Measurements from ENCODE around the gene SERPINB1. TPM values are rescaled to one million over a fixed set of nuclear protein-coding genes. Genes with fewer than 3 reads are reported as not detected.
"Not testable (repeated sequence)": the region's sequence is repeated elsewhere in the genome, so short reads cannot be mapped to it uniquely, and the experiment has no call there.

The SERPINB1 gene
- total and polyA plus RNA-seq, 10 of the 15 experiments (the other 5 are each of a cell fraction or from before 2014, with no cell fraction given): 0.45 to 2.4 (median 0.83) TPM

DNA sequence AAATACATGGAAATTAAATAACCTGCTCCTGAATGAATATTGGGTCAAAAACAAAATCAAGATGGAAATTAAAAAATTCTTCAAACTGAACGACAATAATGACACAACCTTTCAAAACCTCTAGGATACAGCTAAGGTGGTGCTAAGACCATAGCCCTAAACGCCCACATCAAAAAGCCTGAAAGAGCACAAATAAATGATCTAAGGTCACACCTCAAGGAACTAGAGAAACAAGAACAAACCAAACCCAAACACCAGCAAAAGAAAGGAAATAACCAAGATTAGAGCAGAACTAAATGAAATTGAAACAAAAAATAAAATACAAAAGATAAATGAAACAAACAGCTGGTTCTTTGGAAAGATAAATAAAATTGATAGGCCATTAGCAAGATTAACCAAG lies 38.5 kb upstream of the SERPINB1 start:
- H3K9me3 ChIP-seq (replicated peaks; ENCODE audit: control insufficient read depth, insufficient read depth, low read length); H3K27ac ChIP-seq (ENCODE audit: control insufficient read depth, insufficient read depth); ATAC-seq; H3K27me3 ChIP-seq (replicated peaks in 1 of 2; ENCODE audit: control insufficient read depth in 2 of 2, insufficient read depth in 2 of 2, low read length in 1 of 2); H4K20me1 ChIP-seq (ENCODE audit: control insufficient read depth, insufficient read depth); FAIRE-seq; H3K4me3 ChIP-seq; H2AFZ ChIP-seq (ENCODE audit: control insufficient read depth, low read depth, low read length); H3K36me3 ChIP-seq (ENCODE audit: control insufficient read depth in 2 of 2, insufficient read depth in 2 of 2, low read length in 1 of 2); H3K79me2 ChIP-seq (ENCODE audit: control insufficient read depth, insufficient read depth, low read length); in situ Hi-C loops (cut with MboI); H3K9ac ChIP-seq (ENCODE audit: control insufficient read depth, insufficient read depth, low read length); DNase-seq (ENCODE audit: low read depth, low spot score): not testable (repeated sequence)
- 21% methylated on average over 2 of the region's 2 CpGs for WGBS (ENCODE audit: insufficient coverage, insufficient replicate concordance, low lambda C conversion rate, missing lambda C conversion rate)
- peaks cover 19% of the 10 kb centered on the region for H3K4me1 ChIP-seq (ENCODE audit: control insufficient read depth, insufficient read depth, low read length)
- H3K4me2 ChIP-seq (ENCODE audit: control insufficient read depth, insufficient read depth): peak overlapping the region; percentile 23; the same call in 1 of the 2 replicates
- ChIA-PET SMC1A (ENCODE audit: uncharacterized antibody, unreplicated experiment) (interaction anchor here (0.6 to 2.3 kb wide), 7 partner anchors 8 to 849 kb away, joined by 3 to 28 read pairs (median 3); partner anchors contain the start of gene SERPINB1), CTCF (interaction anchor here (0.8 to 2.8 kb wide), 7 partner anchors 11 to 24 kb away, joined by 3 to 17 read pairs (median 8); no protein-coding TSS in a partner anchor), POLR2A (interaction anchor here (1.7 to 2.6 kb wide), 2 partner anchors 23 to 25 kb away, joined by 4 to 8 read pairs; no protein-coding TSS in a partner anchor), RAD21 (ENCODE audit: unreplicated experiment) (interaction anchor here (1.5 to 1.9 kb wide), 2 partner anchors 19 to 31 kb away, joined by 3 to 6 read pairs; no protein-coding TSS in a partner anchor)
- TSS peak; percentile 47 for BruUV-seq (replicated peaks)
- intact Hi-C loops (cut with micrococcal nuclease; ENCODE audit: unreplicated experiment): loop anchor here (2.0 kb wide), 1 partner anchor 17 kb away; no protein-coding TSS in a partner anchor
- TF ChIP-seq HDGF (IDR thresholded peaks at IDR 0.05) (0 out of 2 replicates have a peak, but pooled peaks have one; percentile 38), ATF7 (IDR thresholded peaks at IDR 0.05; ENCODE audit: low read depth) (peak; percentile 67; the same call in 1 of the 2 replicates), MTA2 (IDR thresholded peaks at IDR 0.05; ENCODE audit: low read depth) (0 out of 2 replicates have a peak, but pooled peaks have one; percentile 18), NBN (IDR thresholded peaks at IDR 0.05) (peak; percentile 58; the same call in 1 of the 2 replicates), IKZF2 (IDR thresholded peaks at IDR 0.05) (peak; percentile 19 to 41; a peak in 2 of 4 replicates), SKIL (IDR thresholded peaks at IDR 0.05; ENCODE audit: low read depth, poor library complexity, severe bottlenecking) (peak; percentile 51)
